Measurements from ENCODE around the gene BORA.

The BORA gene

DNA sequence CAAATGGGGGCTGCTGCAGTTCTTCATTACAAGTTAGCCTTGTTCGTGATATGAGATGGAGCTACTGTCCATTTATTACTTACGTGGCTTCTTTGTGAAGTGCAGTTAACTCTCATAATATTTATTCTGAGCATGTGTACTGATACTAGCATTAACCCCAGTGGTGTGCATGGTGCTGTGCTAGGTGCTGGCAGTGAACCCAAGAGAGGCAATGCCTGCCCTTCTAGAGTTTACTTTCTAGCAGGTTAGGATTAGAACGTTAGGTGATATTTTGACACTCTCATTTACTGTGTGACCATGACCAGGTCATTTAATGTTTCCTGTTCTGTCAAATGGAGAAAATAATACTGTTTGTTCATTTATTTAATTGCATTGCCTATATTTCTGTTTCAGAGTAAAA is 71.1 kb downstream of the BORA start:
- Mint-ChIP-seq H3K27me3 (ENCODE audit: low read depth) (no peaks in the 10 kb centered on the region), H3K4me1 (ENCODE audit: low read depth) (peaks cover 4% of the 10 kb centered on the region), H3K9me3 (peaks cover 3% of the 10 kb centered on the region), H3K36me3 (ENCODE audit: low read depth) (peaks cover 36% of the 10 kb centered on the region), H3K4me3 (no peak overlapping the region), H3K27ac (no peak overlapping the region)

DNA sequence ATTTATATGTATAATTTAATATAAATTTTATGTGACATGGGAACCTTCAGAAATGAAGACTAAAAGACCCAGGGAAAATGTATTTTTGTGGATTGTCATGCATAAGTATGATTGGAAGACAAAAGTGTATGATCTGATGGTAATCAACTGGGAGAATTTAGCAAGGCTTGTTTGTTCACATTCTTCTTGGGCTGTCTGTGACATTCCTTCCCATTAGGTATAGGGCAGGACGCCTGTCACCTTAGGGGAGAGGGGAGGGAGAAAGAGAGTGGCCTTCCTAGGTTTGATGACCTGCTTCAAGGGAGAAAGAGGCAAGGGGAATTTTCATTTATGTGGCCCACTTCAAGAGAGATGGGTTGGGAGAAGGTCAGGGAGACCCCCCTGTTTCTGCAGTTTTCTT is 76.6 kb downstream of the BORA start:
- Mint-ChIP-seq H3K36me3 (ENCODE audit: low read depth) (peaks cover 34% of the 10 kb centered on the region), H3K9me3 (peaks cover 4% of the 10 kb centered on the region), H3K27ac (no peak overlapping the region), H3K27me3 (ENCODE audit: low read depth) (no peaks in the 10 kb centered on the region), H3K4me3 (no peak overlapping the region), H3K4me1 (ENCODE audit: low read depth) (no peaks in the 10 kb centered on the region)
